H1 (cell line): ENCODE results near the gene CEP128. TPM values are rescaled to one million over a fixed set of nuclear protein-coding genes. Genes with fewer than 3 reads are reported as not detected.

Experiments used
- CTCF ChIA-PET: fragments of 300-600 bp; sonication (Branson Sonifier 250); formaldehyde crosslinking; loops from one replicate; lab custom pipeline; 2021; ENCODE audit not compliant: partially characterized antibody; lab: Charles Lee
- POLR2A ChIA-PET: fragments of 300-600 bp; sonication (Branson Sonifier 250); formaldehyde crosslinking; loops from one replicate; lab custom pipeline; 2021; ENCODE audit warnings: inconsistent platforms; ENCODE audit not compliant: partially characterized antibody; lab: Charles Lee
- DNase-seq, 2 experiments: peaks; one replicate each; pipeline versions ENCODE4 v3.0.0 to v3.0.0-alpha.2; 2010 to 2022; ENCODE audit warnings: low spot score in 2 of 2, low read depth in 1 of 2, mixed read lengths in 1 of 2
- FAIRE-seq: peaks from 2 replicates; lab custom pipeline; 2011; peaks lifted over from hg19 to GRCh38; lab: Jason Lieb, UNC
- H2AFZ ChIP-seq: 2 replicates; pipeline ENCODE4 v1.8.1; 2012; ENCODE audit warnings: low read length, inconsistent platforms
- H2AK5ac ChIP-seq: 2 replicates; pipeline ENCODE4 v1.6.1; 2013; ENCODE audit warnings: low read depth, low read length
- H2BK120ac ChIP-seq: replicated peaks from 2 replicates; pipeline ENCODE3; 2013; ENCODE audit warnings: low read depth, low read length, inconsistent platforms
- H2BK12ac ChIP-seq: 2 replicates; pipeline ENCODE4 v1.6.1; 2013; ENCODE audit warnings: low read depth, low read length
- H2BK15ac ChIP-seq: 2 replicates; pipeline ENCODE4 v1.6.1; 2013; ENCODE audit warnings: low read length
- H2BK20ac ChIP-seq: 2 replicates; pipeline ENCODE4 v1.6.1; 2013; ENCODE audit warnings: low read length
- H2BK5ac ChIP-seq: 2 replicates; pipeline ENCODE4 v1.6.1; 2013; ENCODE audit warnings: low read depth, low read length
- H3K14ac ChIP-seq: 2 replicates; pipeline ENCODE4 v1.6.1; 2013; ENCODE audit warnings: inconsistent platforms; ENCODE audit not compliant: insufficient read length
- H3K18ac ChIP-seq: 2 replicates; pipeline ENCODE4 v1.6.1; 2013; ENCODE audit warnings: low read length; ENCODE audit errors: extremely low read depth
- H3K23ac ChIP-seq: 2 replicates; pipeline ENCODE4 v1.6.1; 2013; ENCODE audit warnings: inconsistent platforms; ENCODE audit not compliant: insufficient read length
- H3K23me2 ChIP-seq: 2 replicates; pipeline ENCODE4 v1.6.1; 2013; ENCODE audit warnings: low read depth, low read length
- H3K27ac ChIP-seq: 2 replicates; pipeline ENCODE4 v1.6.1; 2011; ENCODE audit warnings: low read depth, low read length, inconsistent platforms
- H3K27me3 ChIP-seq, 4 experiments: replicated peaks in 1 of 4; 1 replicate in 1 of 4; 2 replicates in 3 of 4; pipeline versions ENCODE4 v1.6.1 to v1.8.1; 2011 to 2013; ENCODE audit warnings: low read length in 3 of 4, mild to moderate bottlenecking in 3 of 4, inconsistent platforms in 2 of 4, mixed read lengths in 2 of 4, moderate library complexity in 1 of 4; ENCODE audit not compliant: control insufficient read depth in 3 of 4, insufficient read depth in 3 of 4; ENCODE audit errors: extremely low read depth in 1 of 4
- H3K36me3 ChIP-seq, 4 experiments: 2 replicates each; pipeline versions ENCODE4 v1.6.1 to v1.8.1; 2011 to 2013; ENCODE audit warnings: mild to moderate bottlenecking in 4 of 4, low read length in 3 of 4, moderate library complexity in 2 of 4, control low read depth in 1 of 4, inconsistent platforms in 1 of 4; ENCODE audit not compliant: insufficient read depth in 4 of 4, control insufficient read depth in 2 of 4
- H3K4ac ChIP-seq: replicated peaks from 2 replicates; pipeline ENCODE3; 2013; ENCODE audit warnings: low read length, low read depth, mixed read lengths, inconsistent platforms; ENCODE audit not compliant: insufficient read length
- H3K4me1 ChIP-seq, 4 experiments: replicated peaks in 1 of 4; 1 replicate in 1 of 4; 2 replicates in 3 of 4; pipeline versions ENCODE4 v1.6.1 to v1.8.1; 2011 to 2013; ENCODE audit warnings: low read length in 3 of 4, inconsistent platforms in 2 of 4, mixed read lengths in 1 of 4; ENCODE audit not compliant: insufficient read depth in 4 of 4, control insufficient read depth in 3 of 4
- H3K4me2 ChIP-seq, 2 experiments: 2 replicates each; pipeline versions ENCODE4 v1.6.1 to v1.8.1; 2011 to 2013; ENCODE audit warnings: low read depth in 2 of 2, low read length in 2 of 2, control low read depth in 1 of 2, inconsistent platforms in 1 of 2, mild to moderate bottlenecking in 1 of 2; ENCODE audit not compliant: insufficient read depth in 1 of 2
- H3K4me3 ChIP-seq, 4 experiments: fragments of 200-600, 300-600 bp in 1 of 4; sonication (generic), shearing (Covaris generic), sonication (Bioruptor Twin) in 1 of 4; 2 replicates each; pipeline versions ENCODE4 v1.5.1 to v1.8.1; 2011 to 2016; ENCODE audit warnings: low read length in 4 of 4, low read depth in 3 of 4, control low read depth in 2 of 4, inconsistent platforms in 2 of 4, mild to moderate bottlenecking in 2 of 4, mixed read lengths in 1 of 4, moderate library complexity in 1 of 4; ENCODE audit not compliant: insufficient read depth in 2 of 4; ENCODE audit errors: extremely low read depth in 1 of 4
- H3K56ac ChIP-seq: replicated peaks from 2 replicates; pipeline ENCODE3; 2013; ENCODE audit warnings: low read depth, mild to moderate bottlenecking, mixed read lengths, low read length, inconsistent platforms; ENCODE audit not compliant: insufficient read length
- H3K79me1 ChIP-seq: 2 replicates; pipeline ENCODE4 v1.6.1; 2013; ENCODE audit warnings: low read depth, low read length, control low read depth
- H3K79me2 ChIP-seq, 2 experiments: 2 replicates each; pipeline versions ENCODE4 v1.6.1 to v1.8.1; 2012 to 2013; ENCODE audit warnings: low read length in 2 of 2, mild to moderate bottlenecking in 2 of 2, inconsistent platforms in 1 of 2; ENCODE audit not compliant: insufficient read depth in 2 of 2, control insufficient read depth in 1 of 2
- H3K9ac ChIP-seq, 4 experiments: replicated peaks in 1 of 4; 1 replicate in 1 of 4; 2 replicates in 3 of 4; pipeline versions ENCODE4 v1.6.1 to v1.8.1; 2011 to 2013; ENCODE audit warnings: low read depth in 3 of 4, low read length in 3 of 4, control low read depth in 2 of 4, mild to moderate bottlenecking in 2 of 4, moderate library complexity in 2 of 4, inconsistent platforms in 1 of 4; ENCODE audit errors: extremely low read depth in 1 of 4
- H3K9me3 ChIP-seq, 2 experiments: 2 replicates each; pipeline versions ENCODE4 v1.6.1 to v1.8.1; 2012 to 2013; ENCODE audit warnings: mild to moderate bottlenecking in 2 of 2, moderate library complexity in 2 of 2, control low read depth in 1 of 2, inconsistent platforms in 1 of 2, low read depth in 1 of 2, low read length in 1 of 2, mixed read lengths in 1 of 2; ENCODE audit not compliant: insufficient read depth in 2 of 2
- H4K20me1 ChIP-seq, 2 experiments: replicated peaks in 1 of 2; 2 replicates each; pipeline versions ENCODE3 to v1.8.1; 2011 to 2013; ENCODE audit warnings: inconsistent platforms in 2 of 2, low read length in 2 of 2, mild to moderate bottlenecking in 1 of 2; ENCODE audit not compliant: insufficient read depth in 2 of 2, control insufficient read depth in 1 of 2
- H4K5ac ChIP-seq: 2 replicates; pipeline ENCODE4 v1.6.1; 2013; ENCODE audit warnings: low read length, low read depth, mixed read lengths, inconsistent platforms; ENCODE audit not compliant: insufficient read length
- H4K8ac ChIP-seq: 2 replicates; pipeline ENCODE4 v1.8.0; 2013; ENCODE audit warnings: mild to moderate bottlenecking, moderate library complexity, low read length, inconsistent platforms; ENCODE audit not compliant: insufficient read depth; ENCODE audit errors: extremely low read depth
- H4K91ac ChIP-seq: replicated peaks from 2 replicates; pipeline ENCODE3; 2013; ENCODE audit warnings: low read length, mixed read lengths, inconsistent platforms; ENCODE audit not compliant: insufficient read length
- CBX8 ChIP-seq: fragments of 300-800, 300-1000 bp; sonication (generic); IDR thresholded peaks from 2 replicates; pipeline ENCODE4 v1.7.1; 2016; ENCODE audit warnings: low read depth, low read length, borderline replicate concordance
- CREB1 ChIP-seq: IDR thresholded peaks from 2 replicates; pipeline ENCODE4 v1.6.1; 2012; ENCODE audit warnings: inconsistent platforms
- E2F6 ChIP-seq: IDR thresholded peaks from 2 replicates; pipeline ENCODE4 v1.6.1; 2012; ENCODE audit warnings: inconsistent platforms
- EP300 ChIP-seq, 2 experiments: IDR thresholded peaks; 1 replicate in 1 of 2; 2 replicates in 1 of 2; pipeline ENCODE4 v1.6.1; 2011 to 2012; ENCODE audit warnings: low read depth in 2 of 2, low read length in 2 of 2, mild to moderate bottlenecking in 2 of 2, borderline replicate concordance in 1 of 2, inconsistent platforms in 1 of 2, moderate library complexity in 1 of 2
- GTF2F1 ChIP-seq: IDR thresholded peaks from 2 replicates; pipeline ENCODE4 v1.6.1; 2012; ENCODE audit warnings: low read depth, low read length, improper control_type of control experiment, borderline replicate concordance
- HDAC6 ChIP-seq: IDR thresholded peaks from one replicate; pipeline ENCODE4 v1.7.1; 2012; ENCODE audit warnings: low read depth, mild to moderate bottlenecking, inconsistent platforms, low read length, moderate library complexity
- JUND ChIP-seq: IDR thresholded peaks from 2 replicates; pipeline ENCODE4 v1.6.1; 2011; ENCODE audit warnings: mild to moderate bottlenecking, improper control_type of control experiment, low read length
- KDM5A ChIP-seq: fragments of 200-600 bp; IDR thresholded peaks from 2 replicates; pipeline ENCODE4 v1.7.1; 2012; ENCODE audit warnings: mild to moderate bottlenecking, low read length, inconsistent platforms, mixed read lengths
- SIN3A ChIP-seq, 2 experiments: IDR thresholded peaks in 1 of 2; conservative IDR thresholded peaks in 1 of 2; 2 replicates each; pipeline ENCODE4 v1.6.1; 2011 to 2012; ENCODE audit warnings: low read length in 2 of 2, improper control_type of control experiment in 1 of 2, low read depth in 1 of 2, mild to moderate bottlenecking in 1 of 2
- SUZ12 ChIP-seq: fragments of 200-600 bp; sonication (generic); IDR thresholded peaks from 2 replicates; pipeline ENCODE4 v1.6.1; 2012; ENCODE audit warnings: mild to moderate bottlenecking, inconsistent platforms, low read length, moderate library complexity, mixed read lengths
- TEAD4 ChIP-seq: IDR thresholded peaks from 2 replicates; pipeline ENCODE4 v1.6.1; 2012; ENCODE audit warnings: low read depth, low read length, inconsistent platforms, mixed read lengths
- USF2 ChIP-seq: IDR thresholded peaks from 2 replicates; pipeline ENCODE4 v1.6.1; 2011; ENCODE audit warnings: low read length, improper control_type of control experiment
- YY1 ChIP-seq: IDR thresholded peaks from 2 replicates; pipeline ENCODE4 v1.6.1; 2011; ENCODE audit warnings: low read depth, mild to moderate bottlenecking, low read length
- WGBS, 2 experiments: shearing (Covaris generic) in 1 of 2; methylation state at CpG; one replicate each; pipeline versions ENCODE4 v1.1.6 to v1.1.7; 2013 to 2015; ENCODE audit warnings: low lambda C conversion rate in 2 of 2, mixed read lengths in 2 of 2, inconsistent platforms in 1 of 2, low coverage in 1 of 2, missing lambda C conversion rate in 1 of 2; ENCODE audit not compliant: insufficient replicate concordance in 2 of 2, insufficient coverage in 1 of 2, insufficient read length in 1 of 2; ENCODE audit errors: extremely low coverage in 1 of 2, missing lambda C conversion rate in 1 of 2; 5-methylcytosine and 5-hydroxymethylcytosine counted together
- polyA plus RNA-seq, 7 experiments: library from polyadenylated mRNA; depleted of rRNA in 3 of 7; stranded (reverse) in 5 of 7; unstranded in 2 of 7; fragments of >200 nt in 5 of 7; fragments of 200-250 nt in 2 of 7; gene quantifications; 1 replicate in 5 of 7; 2 replicates in 1 of 7; 4 replicates in 1 of 7; pipeline versions ENCODE4 v1.2.1 to v1.2.3, GENCODE V29; 2011 to 2013; ENCODE audit warnings: missing spikeins in 2 of 7, mixed read lengths in 2 of 7
- total RNA-seq: library from RNA; stranded (reverse); fragmentation: NEBNext Ultra II Directional; extraction: Animal tissue kit (Norgen Biotek cat#: 25700); gene quantifications from 2 replicates; pipeline ENCODE4 v1.2.1, GENCODE V29; 2021

Gene CEP128
- total and polyA plus RNA-seq, 2 of the 8 experiments (the other 6 are each of a cell fraction or from before 2014, with no cell fraction given): 1.9 to 17.0 TPM

- no peak overlapping the region for H3K4ac ChIP-seq
- H3K14ac ChIP-seq: no peak overlapping the region
- no peaks in the 10 kb centered on the region for H3K27me3 ChIP-seq
- H3K9ac ChIP-seq: no peak overlapping the region
- H3K4me1 ChIP-seq: no peaks in the 10 kb centered on the region; a peak in 1 of 7 replicates
- no peak for FAIRE-seq
- no peak overlapping the region for H3K4me2 ChIP-seq
- H4K20me1 ChIP-seq: no peaks in the 10 kb centered on the region
- H2BK5ac ChIP-seq: no peak overlapping the region
- H3K56ac ChIP-seq: no peak overlapping the region
- no peak overlapping the region for H2AFZ ChIP-seq
- H3K4me3 ChIP-seq: no peak overlapping the region
- H2BK120ac ChIP-seq: no peak overlapping the region
- ChIA-PET POLR2A (no interaction called here), CTCF (interaction anchor here (0.7 kb wide), 1 partner anchor 533 kb away, joined by 3 read pairs; no protein-coding TSS in a partner anchor)
- no peak overlapping the region for H2AK5ac ChIP-seq
- no peak overlapping the region for H2BK12ac ChIP-seq
- no peak for DNase-seq
- H3K27ac ChIP-seq: no peak overlapping the region
- H3K36me3 ChIP-seq: no peaks in the 10 kb centered on the region
- H3K79me2 ChIP-seq: no peaks in the 10 kb centered on the region
- H3K23ac ChIP-seq: no peak overlapping the region
- H3K23me2 ChIP-seq: no peaks in the 10 kb centered on the region
- no peak overlapping the region for H4K91ac ChIP-seq
- 92% methylated on average over 2 of the region's 2 CpGs; no CpG with 5 or more reads in 1 of the 2 experiments for WGBS, 2 experiments
- no peak overlapping the region for H3K18ac ChIP-seq
- H3K9me3 ChIP-seq: no peaks in the 10 kb centered on the region
- H2BK20ac ChIP-seq: no peak overlapping the region
- H4K8ac ChIP-seq: no peak overlapping the region
- no peak overlapping the region for H2BK15ac ChIP-seq
- H4K5ac ChIP-seq: no peak overlapping the region
- H3K79me1 ChIP-seq: no peaks in the 10 kb centered on the region
- TF ChIP-seq USF2: no peak
- TF ChIP-seq EP300 (IDR thresholded peaks at IDR 0.05; ENCODE audit: borderline replicate concordance in 1 of 2, low read depth in 2 of 2, low read length in 2 of 2): no peak
- no peak for TF ChIP-seq KDM5A
- no peak for TF ChIP-seq YY1
- TF ChIP-seq JUND: no peak
- TF ChIP-seq SIN3A (conservative IDR thresholded peaks at IDR 0.05 in 1 of 2, IDR thresholded peaks at IDR 0.05 in 1 of 2; ENCODE audit: low read depth in 1 of 2, low read length in 2 of 2): no peak
- TF ChIP-seq CBX8: no peak
- no peak for TF ChIP-seq CREB1
- TF ChIP-seq GTF2F1: no peak
- no peak for TF ChIP-seq SUZ12
- TF ChIP-seq HDAC6: no peak
- TF ChIP-seq TEAD4: no peak
- TF ChIP-seq E2F6: no peak
Measured at GRCh38 chr14:80663541-80663940, 278.0 kb downstream of the CEP128 start.
